ENCODE results near the gene KLHL30. TPM values are rescaled to one million over a fixed set of nuclear protein-coding genes. Genes with fewer than 3 reads are reported as not detected.
A peak's percentile ranks its signal among the peaks of the same experiment; 100 is the strongest.

KLHL30 gene
- total and polyA plus RNA-seq, 11 donors: 5.1 to 43.7 (median 23.0) TPM

GRCh38 chr2:238158018-238158508 lies 19.6 kb downstream of the KLHL30 start:
- DNase-seq (peak in 4 of 5 donors; percentile 7 to 52 (median 22)), ATAC-seq (no peak)
- H3K9me3 ChIP-seq: no peaks in the 10 kb centered on the region
- intact Hi-C loops (cut with DNase I): loop anchor here in 2 of 10 donors (5.0 to 10.0 kb wide), 2 partner anchors 97 to 104 kb away; no protein-coding TSS in a partner anchor
- TF ChIP-seq POLR2A (IDR thresholded peaks at IDR 0.05) (no peak), CTCF (IDR thresholded peaks at IDR 0.05) (no peak)
- H3K27ac ChIP-seq: no peak overlapping the region
- peak overlapping the region in 1 of 12 donors; percentile 23 for H3K4me3 ChIP-seq
- no peaks in the 10 kb centered on the region for H3K36me3 ChIP-seq
- H3K27me3 ChIP-seq: peaks cover under 1 to 29% (median 17%) of the 10 kb centered on the region in 9 donors
- 57 to 67% (median 64%) methylated on average over 11 to 21 of the region's 21 CpGs for WGBS, 4 donors
- peaks cover 0 to 23% (median 6%) of the 10 kb centered on the region in 12 donors for H3K4me1 ChIP-seq

DNA sequence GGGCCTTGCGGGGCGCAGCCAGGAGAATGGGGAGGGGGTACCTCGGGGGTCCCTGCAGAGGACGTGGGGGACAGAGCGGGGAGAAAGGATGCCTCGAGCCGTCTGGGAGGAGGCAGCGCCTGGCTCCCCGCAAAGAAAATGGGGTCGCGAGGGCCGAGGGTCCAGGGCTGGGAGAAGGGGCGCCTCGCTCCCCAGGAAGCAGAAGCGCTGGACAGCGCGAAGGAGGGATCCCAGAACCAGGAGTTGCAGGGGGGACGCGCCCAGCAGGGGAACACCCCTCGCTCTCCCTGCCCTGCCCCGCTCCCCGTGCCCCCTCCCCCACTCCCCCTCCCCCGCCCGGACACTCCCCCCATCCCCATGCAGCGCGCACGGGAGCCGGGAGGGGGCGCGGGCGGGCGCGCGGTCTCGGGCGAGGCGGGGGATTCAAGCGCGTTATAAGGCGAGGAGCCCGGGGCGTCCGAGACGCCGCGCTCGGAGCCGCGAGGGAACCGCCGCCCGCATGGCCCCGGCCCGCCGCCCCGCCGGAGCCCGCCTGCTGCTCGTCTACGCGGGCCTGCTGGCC lies 20.1 kb downstream of the KLHL30 start, which contains the start of gene ERFE:
ERFE (plus strand) TSS at position 462 of the 562 bp plus-strand sequence; CDS start at position 500, 38 bp downstream.
- H3K27ac ChIP-seq: no peak within 1 kb of the TSS
- WGBS, 4 donors: 8 to 26% (median 13%) methylated on average over 20 to 58 of the region's 61 CpGs

DNA sequence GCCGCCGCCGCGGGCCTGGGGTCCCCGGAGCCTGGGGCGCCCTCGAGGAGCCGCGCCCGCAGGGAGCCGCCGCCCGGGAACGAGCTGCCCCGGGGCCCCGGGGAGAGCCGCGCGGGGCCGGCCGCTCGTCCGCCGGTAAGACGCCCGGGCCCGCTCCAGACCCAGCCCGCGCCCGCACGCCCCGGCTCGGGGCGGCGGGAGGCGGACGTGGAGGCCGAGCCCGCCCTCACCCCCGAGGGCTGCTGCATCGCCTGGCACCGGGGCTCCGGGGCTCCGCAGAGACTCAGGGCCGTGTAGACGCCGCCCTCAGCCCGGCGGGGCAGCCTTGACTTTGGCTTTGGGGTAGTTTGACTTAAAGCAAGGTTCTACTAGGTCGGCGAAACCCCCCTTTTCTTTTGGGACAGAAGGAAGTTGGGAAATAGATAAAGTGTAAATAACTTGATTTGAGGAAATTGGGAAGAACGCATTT lies 20.6 kb downstream of the KLHL30 start:
- no peaks in the 10 kb centered on the region for H3K9me3 ChIP-seq
- TF ChIP-seq POLR2A (IDR thresholded peaks at IDR 0.05) (no peak), CTCF (IDR thresholded peaks at IDR 0.05) (no peak)
- no peaks in the 10 kb centered on the region for H3K36me3 ChIP-seq
- H3K27ac ChIP-seq: no peak overlapping the region
- no peak for ATAC-seq
- DNase-seq: peak in 1 of 5 donors; percentile 63
- peaks cover 11 to 40% (median 20%) of the 10 kb centered on the region in 9 donors for H3K27me3 ChIP-seq
- WGBS, 4 donors: 3 to 8% (median 3%) methylated on average over 19 to 52 of the region's 52 CpGs
- H3K4me1 ChIP-seq: peaks cover 0 to 31% (median 6%) of the 10 kb centered on the region in 12 donors
- intact Hi-C loops (cut with DNase I): loop anchor here in 2 of 10 donors (5.0 to 10.0 kb wide), 2 partner anchors 96 to 103 kb away; no protein-coding TSS in a partner anchor
- peak overlapping the region in 8 of 12 donors; percentile 19 to 44 (median 34) for H3K4me3 ChIP-seq

More for the DNA sequence above, 20.1 kb downstream of the KLHL30 start, which contains the start of gene ERFE:
- Histone ChIP-seq H3K9me3 (no peaks in the 10 kb centered on the region), H3K36me3 (no peaks in the 10 kb centered on the region), H3K4me3 (peak within 1 kb of the TSS in 8 of 12 donors; percentile 19 to 44 (median 34)), H3K27me3 (peaks cover 6 to 34% (median 17%) of the 10 kb centered on the region in 9 donors), H3K4me1 (peaks cover 0 to 26% (median 6%) of the 10 kb centered on the region in 12 donors)
- intact Hi-C loops (cut with DNase I): loop anchor here in 2 of 10 donors (5.0 to 10.0 kb wide), 2 partner anchors 96 to 104 kb away; no protein-coding TSS in a partner anchor
- peak; percentile 20 to 63 (median 44) for TF ChIP-seq CTCF (IDR thresholded peaks at IDR 0.05)
- TF ChIP-seq POLR2A (IDR thresholded peaks at IDR 0.05): no peak
- DNase-seq (peak in 3 of 5 donors; percentile 17 to 70 (median 36)), ATAC-seq (peak in 3 of 4 donors; percentile 9 to 40 (median 22))

Measured in heart left ventricle (tissue), 16 donors.